Hepatocyte (in vitro differentiated cells): ENCODE measurements around the gene RFNG. TPM values are rescaled to one million over a fixed set of nuclear protein-coding genes. Genes with fewer than 3 reads are reported as not detected.
A peak's percentile ranks its signal among the peaks of the same experiment; 100 is the strongest.

Experiments used
- DNase-seq: peaks from one replicate; pipeline ENCODE4 v3.0.0-alpha.2; 2016; ENCODE audit warnings: low spot score
- H2AFZ ChIP-seq: fragments of 200-600 bp; sonication (generic); 2 replicates; pipeline ENCODE4 v1.6.0; 2016; ENCODE audit warnings: antibody characterized with exemption, mild to moderate bottlenecking
- H3K27ac ChIP-seq: fragments of 200-600 bp; sonication (generic); 2 replicates; pipeline ENCODE4 v1.5.1; 2016; ENCODE audit warnings: mild to moderate bottlenecking
- H3K27me3 ChIP-seq: fragments of 200-600 bp; sonication (generic); 2 replicates; pipeline ENCODE4 v1.6.1; 2016
- H3K36me3 ChIP-seq: fragments of 200-600 bp; sonication (generic); replicated peaks from 2 replicates; pipeline ENCODE4 v1.5.1; 2016; ENCODE audit warnings: low read depth; ENCODE audit not compliant: insufficient read depth
- H3K4me1 ChIP-seq: fragments of 200-600 bp; sonication (generic); 2 replicates; pipeline ENCODE4 v1.5.1; 2016; ENCODE audit warnings: mild to moderate bottlenecking, moderate library complexity; ENCODE audit not compliant: insufficient read depth
- H3K4me2 ChIP-seq: fragments of 200-600 bp; sonication (generic); 2 replicates; pipeline ENCODE4 v1.6.0; 2016
- H3K4me3 ChIP-seq: fragments of 200-600 bp; sonication (generic); 2 replicates; pipeline ENCODE4 v1.5.1; 2016; ENCODE audit warnings: mild to moderate bottlenecking
- H3K79me2 ChIP-seq: fragments of 200-600 bp; sonication (generic); 2 replicates; pipeline ENCODE4 v1.6.0; 2017; ENCODE audit warnings: mild to moderate bottlenecking
- H3K9me2 ChIP-seq: fragments of 200-600 bp; sonication (generic); replicated peaks from 2 replicates; pipeline ENCODE4 v1.6.0; 2017; ENCODE audit warnings: mild to moderate bottlenecking; ENCODE audit not compliant: insufficient read depth
- H3K9me3 ChIP-seq: fragments of 200-600 bp; sonication (generic); 2 replicates; pipeline ENCODE4 v1.5.1; 2016; ENCODE audit warnings: low read depth, mild to moderate bottlenecking
- H4K20me1 ChIP-seq: fragments of 200-600 bp; sonication (generic); 2 replicates; pipeline ENCODE4 v1.6.0; 2016; ENCODE audit warnings: mild to moderate bottlenecking; ENCODE audit not compliant: insufficient read depth, poor library complexity, severe bottlenecking
- EZH2 ChIP-seq: fragments of 200-600 bp; sonication (generic); IDR thresholded peaks from 2 replicates; pipeline ENCODE4 v1.6.1; 2016; ENCODE audit warnings: antibody characterized with exemption, mild to moderate bottlenecking, borderline replicate concordance
- EZH2phosphoT487 ChIP-seq: fragments of 200-600 bp; sonication (generic); IDR thresholded peaks from one replicate; pipeline ENCODE4 v1.6.1; 2018; ENCODE audit warnings: antibody characterized with exemption, mild to moderate bottlenecking, low read depth, moderate library complexity; ENCODE audit not compliant: unreplicated experiment, severe bottlenecking
- WGBS: methylation state at CpG from one replicate; pipeline ENCODE4 v1.1.6; 2016; ENCODE audit warnings: low lambda C conversion rate; ENCODE audit errors: missing lambda C conversion rate; 5-methylcytosine and 5-hydroxymethylcytosine counted together
- polyA plus RNA-seq: library from polyadenylated mRNA; unstranded; fragments of >200 nt; fragmentation: Nextera tagmentation; extraction: Ambion mirVana; gene quantifications from 2 replicates; pipeline ENCODE4 v1.2.1, GENCODE V29; 2016
- total RNA-seq: library from RNA; depleted of rRNA; stranded (reverse); fragments of >200 nt; gene quantifications from 2 replicates; pipeline ENCODE4 v1.2.3, GENCODE V29; 2014
- TF ChIP-seq, protein P1 (sequence below): fragments of 200-600 bp; sonication (generic); IDR thresholded peaks from 2 replicates; pipeline ENCODE4 v1.5.1; 2016; ENCODE audit warnings: antibody characterized with exemption, mild to moderate bottlenecking; ENCODE audit not compliant: poor library complexity

Gene RFNG
- total and polyA plus RNA-seq, 2 experiments from 2014 or later: 43.2 to 109 TPM

- H4K20me1 ChIP-seq: peaks cover 51% of the 10 kb centered on the region
- no peaks in the 10 kb centered on the region for H3K9me2 ChIP-seq
- H3K4me2 ChIP-seq: peak overlapping the region; percentile 98
- no peaks in the 10 kb centered on the region for H3K27me3 ChIP-seq
- peak; percentile 78 for DNase-seq
- TF ChIP-seq, protein P1, sequence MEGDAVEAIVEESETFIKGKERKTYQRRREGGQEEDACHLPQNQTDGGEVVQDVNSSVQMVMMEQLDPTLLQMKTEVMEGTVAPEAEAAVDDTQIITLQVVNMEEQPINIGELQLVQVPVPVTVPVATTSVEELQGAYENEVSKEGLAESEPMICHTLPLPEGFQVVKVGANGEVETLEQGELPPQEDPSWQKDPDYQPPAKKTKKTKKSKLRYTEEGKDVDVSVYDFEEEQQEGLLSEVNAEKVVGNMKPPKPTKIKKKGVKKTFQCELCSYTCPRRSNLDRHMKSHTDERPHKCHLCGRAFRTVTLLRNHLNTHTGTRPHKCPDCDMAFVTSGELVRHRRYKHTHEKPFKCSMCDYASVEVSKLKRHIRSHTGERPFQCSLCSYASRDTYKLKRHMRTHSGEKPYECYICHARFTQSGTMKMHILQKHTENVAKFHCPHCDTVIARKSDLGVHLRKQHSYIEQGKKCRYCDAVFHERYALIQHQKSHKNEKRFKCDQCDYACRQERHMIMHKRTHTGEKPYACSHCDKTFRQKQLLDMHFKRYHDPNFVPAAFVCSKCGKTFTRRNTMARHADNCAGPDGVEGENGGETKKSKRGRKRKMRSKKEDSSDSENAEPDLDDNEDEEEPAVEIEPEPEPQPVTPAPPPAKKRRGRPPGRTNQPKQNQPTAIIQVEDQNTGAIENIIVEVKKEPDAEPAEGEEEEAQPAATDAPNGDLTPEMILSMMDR: no peak
- no peak for TF ChIP-seq EZH2
- TF ChIP-seq EZH2phosphoT487: no peak
- WGBS: 3% methylated on average over 58 of the region's 77 CpGs
- H3K79me2 ChIP-seq: peaks cover 64% of the 10 kb centered on the region
- peak overlapping the region; percentile 95 for H3K4me3 ChIP-seq
- peak overlapping the region; percentile 100 for H3K27ac ChIP-seq
- no peaks in the 10 kb centered on the region for H3K9me3 ChIP-seq
- H3K4me1 ChIP-seq: peaks cover 47% of the 10 kb centered on the region
- no peaks in the 10 kb centered on the region for H3K36me3 ChIP-seq
- H2AFZ ChIP-seq: no peak overlapping the region
Observed at GRCh38 chr17:82097184-82097918, 45.7 kb upstream of the RFNG start.

DNA sequence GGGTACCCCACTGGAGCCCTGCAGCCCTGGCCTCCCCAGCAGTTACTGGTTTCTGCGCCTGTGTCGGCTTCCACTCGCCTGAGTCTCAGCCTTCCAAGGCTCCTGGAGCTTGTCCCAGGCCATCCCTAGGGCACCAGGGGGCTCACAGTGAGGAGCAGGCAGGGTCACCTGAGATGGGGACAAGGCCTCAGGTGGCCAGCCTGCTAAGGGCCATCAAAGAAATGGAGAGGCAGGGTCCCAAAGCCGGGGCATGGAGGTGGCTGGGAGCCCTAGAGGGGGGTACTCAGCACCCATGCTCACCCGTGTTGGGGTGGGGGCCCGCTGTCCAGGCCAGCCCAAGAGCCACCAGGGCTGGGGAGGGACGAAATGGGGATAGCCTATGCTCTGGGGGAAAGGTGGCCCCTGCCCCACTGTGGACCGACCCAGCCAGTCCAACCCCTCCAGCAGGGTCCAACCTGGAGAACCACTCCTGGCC is 45.1 kb upstream of the RFNG start:
- peaks cover 57% of the 10 kb centered on the region for H4K20me1 ChIP-seq
- H3K4me1 ChIP-seq: peaks cover 43% of the 10 kb centered on the region
- H3K27ac ChIP-seq: peak overlapping the region; percentile 100
- H3K4me2 ChIP-seq: peak overlapping the region; percentile 98
- H3K9me3 ChIP-seq: no peaks in the 10 kb centered on the region
- no peak for TF ChIP-seq EZH2phosphoT487
- TF ChIP-seq EZH2: no peak
- TF ChIP-seq, protein P1: no peak
- peak overlapping the region; percentile 95 for H3K4me3 ChIP-seq
- DNase-seq: no peak
- WGBS: 45% methylated on average over 8 of the region's 8 CpGs
- no peaks in the 10 kb centered on the region for H3K27me3 ChIP-seq
- no peak overlapping the region for H2AFZ ChIP-seq
- H3K36me3 ChIP-seq: no peaks in the 10 kb centered on the region
- peaks cover 70% of the 10 kb centered on the region for H3K79me2 ChIP-seq
- no peaks in the 10 kb centered on the region for H3K9me2 ChIP-seq

GRCh38 chr17:82095777-82096708 is 44.4 kb upstream of the RFNG start:
- Histone ChIP-seq H3K79me2 (peaks cover 71% of the 10 kb centered on the region), H3K4me3 (peak overlapping the region; percentile 95), H3K27ac (peak overlapping the region; percentile 100), H4K20me1 (peaks cover 64% of the 10 kb centered on the region), H3K27me3 (no peaks in the 10 kb centered on the region), H3K9me3 (no peaks in the 10 kb centered on the region), H3K9me2 (no peaks in the 10 kb centered on the region), H2AFZ (no peak overlapping the region), H3K4me2 (peak overlapping the region; percentile 98), H3K4me1 (peaks cover 36% of the 10 kb centered on the region), H3K36me3 (no peaks in the 10 kb centered on the region)
- 81% methylated on average over 34 of the region's 35 CpGs for WGBS
- DNase-seq: no peak
- TF ChIP-seq EZH2 (no peak), EZH2phosphoT487 (no peak)
- TF ChIP-seq, protein P1: no peak
